ENCODE data around the gene LINC01488.

LINC01488 gene

GRCh38 chr11:69495441-69496201, 14.2 kb downstream of the LINC01488 start:
- no peak for DNase-seq

GRCh38 chr11:69496202-69496557, 14.7 kb downstream of the LINC01488 start:
- DNase-seq, result no peak

DNA sequence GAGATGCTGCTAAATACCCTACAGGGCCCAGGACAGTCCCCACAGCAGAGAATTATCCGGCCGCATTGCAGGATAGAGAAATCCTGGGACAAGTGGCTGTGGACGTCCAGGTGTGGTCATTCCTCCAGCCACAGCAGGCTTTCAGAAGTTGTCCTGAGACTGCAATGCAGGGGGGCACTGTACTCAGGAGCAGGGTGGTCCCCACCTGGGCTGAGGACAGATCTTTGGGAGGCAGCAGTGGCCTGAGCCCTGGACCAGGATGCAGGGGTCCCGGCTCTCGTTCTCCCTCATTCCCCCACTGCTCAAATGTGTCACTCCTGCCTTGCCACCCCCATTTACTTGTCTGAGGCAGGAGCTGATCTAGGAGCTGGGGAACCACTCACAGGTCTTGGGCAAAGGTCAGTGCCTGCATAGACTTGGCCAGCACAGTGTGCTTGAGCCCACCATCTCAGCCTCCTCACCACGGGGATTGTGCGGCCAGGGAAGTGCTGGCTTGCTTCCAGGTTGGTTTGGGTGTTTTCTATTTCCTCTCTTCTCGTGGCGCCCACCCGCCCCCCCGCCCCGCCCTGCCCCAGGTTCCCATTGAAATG, 15.3 kb downstream of the LINC01488 start:
- no peak for DNase-seq

DNA sequence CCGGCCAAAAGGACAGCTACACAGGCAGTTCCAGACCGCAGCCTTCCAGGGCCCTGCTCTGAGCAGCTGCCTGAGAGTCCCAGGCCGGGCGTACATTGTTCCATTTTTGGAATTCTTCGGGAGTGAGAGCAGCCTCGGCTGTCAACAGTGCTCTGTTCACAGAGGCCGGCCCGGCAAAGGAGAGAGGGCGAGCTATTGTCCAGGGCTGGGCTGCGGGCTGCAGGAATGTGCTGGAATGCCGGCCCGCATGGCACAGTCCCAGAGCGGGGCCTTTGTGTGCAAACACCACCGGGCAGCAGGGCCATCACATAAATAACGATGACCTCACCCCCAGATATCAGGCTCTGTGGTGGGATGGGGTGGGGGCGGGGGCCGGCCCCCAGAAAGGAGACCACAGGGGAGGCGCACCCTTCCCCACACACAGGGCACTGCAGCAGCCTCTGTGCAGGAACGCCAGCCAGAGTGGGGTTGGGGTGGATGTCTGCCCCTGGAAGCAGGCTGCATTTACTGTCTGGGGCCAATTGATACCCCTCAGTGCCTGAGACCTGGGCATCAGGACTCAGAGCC, 15.8 kb downstream of the LINC01488 start:
- DNase-seq, result no peak

- DNase-seq, result no peak
Observed at GRCh38 chr11:69498614-69499175, 17.2 kb downstream of the LINC01488 start.

DNA sequence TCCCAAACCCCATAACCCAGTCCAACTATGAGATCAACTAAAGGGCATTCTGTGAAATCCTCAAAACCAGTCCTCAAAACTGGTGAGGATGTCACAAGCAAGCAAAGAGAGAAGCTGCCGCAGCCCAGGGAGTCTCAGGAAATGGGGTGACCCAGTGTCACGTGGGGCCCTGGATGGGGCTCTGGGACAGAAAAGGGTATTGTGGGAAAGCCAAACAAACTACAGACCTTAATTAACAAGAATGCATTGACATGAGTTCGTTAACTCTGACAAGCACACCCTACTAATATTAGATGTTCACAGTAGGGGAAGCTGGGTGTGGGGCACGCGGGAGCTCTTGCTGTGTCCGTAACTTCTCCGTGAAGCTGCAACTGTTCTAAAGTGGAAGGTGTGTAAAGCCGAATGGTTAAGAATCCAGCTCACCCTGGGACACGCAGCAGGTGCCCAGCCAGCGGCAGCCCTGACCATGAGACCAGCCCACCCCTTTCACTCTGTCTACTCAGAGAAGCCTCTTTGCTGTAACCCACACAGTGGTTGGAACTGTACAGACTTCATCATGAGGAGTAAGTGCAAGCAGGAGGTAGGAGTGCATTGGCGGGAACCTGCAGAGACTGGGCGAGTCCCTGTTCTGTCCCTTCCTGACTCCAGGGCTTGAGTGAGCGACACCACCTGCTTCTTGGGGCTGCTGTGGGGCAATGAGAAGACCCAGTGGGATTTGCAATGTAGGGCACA, 17.9 kb downstream of the LINC01488 start:
- DNase-seq, result no peak

DNA sequence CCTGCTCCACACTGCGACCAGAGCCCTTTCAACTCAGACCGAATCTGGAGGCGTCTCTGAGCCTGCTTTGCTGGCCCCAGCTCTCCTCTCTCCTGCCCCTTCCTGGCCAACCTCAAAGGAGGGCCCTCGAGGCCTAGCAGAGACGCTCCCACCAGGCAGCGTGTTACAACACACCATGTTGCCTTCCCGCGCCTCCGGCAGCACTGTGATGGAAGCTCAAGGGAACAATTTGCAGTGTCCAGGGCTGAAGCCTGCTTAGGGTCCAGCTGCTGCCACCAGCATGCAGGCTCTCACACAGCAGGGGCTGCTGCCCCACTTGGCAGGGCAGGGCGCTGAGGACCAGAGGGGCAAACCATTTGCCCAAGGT, 18.4 kb downstream of the LINC01488 start:
- DNase-seq, result no peak

GRCh38 chr11:69500285-69501120, 19.0 kb downstream of the LINC01488 start:
- DNase-seq, result no peak

DNA sequence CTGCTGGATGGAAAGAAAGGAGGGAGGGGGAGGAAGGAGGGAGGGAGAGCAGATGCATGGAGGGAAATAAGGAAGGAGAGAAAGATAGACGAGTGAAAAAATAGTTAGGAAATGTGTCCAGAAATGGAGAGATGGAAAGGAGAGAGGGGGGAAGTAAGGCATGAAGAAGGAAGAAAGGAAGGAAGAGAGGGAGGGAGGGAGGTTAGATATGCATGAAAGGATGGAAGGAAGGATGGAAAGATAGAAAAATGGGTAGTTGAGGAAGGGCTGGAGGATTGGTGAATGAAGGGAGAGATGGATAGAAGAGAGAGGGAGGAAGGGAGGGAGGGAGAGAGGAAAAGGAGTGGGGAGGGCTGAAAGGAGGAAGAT, 19.6 kb downstream of the LINC01488 start:
- DNase-seq, result no peak

DNA sequence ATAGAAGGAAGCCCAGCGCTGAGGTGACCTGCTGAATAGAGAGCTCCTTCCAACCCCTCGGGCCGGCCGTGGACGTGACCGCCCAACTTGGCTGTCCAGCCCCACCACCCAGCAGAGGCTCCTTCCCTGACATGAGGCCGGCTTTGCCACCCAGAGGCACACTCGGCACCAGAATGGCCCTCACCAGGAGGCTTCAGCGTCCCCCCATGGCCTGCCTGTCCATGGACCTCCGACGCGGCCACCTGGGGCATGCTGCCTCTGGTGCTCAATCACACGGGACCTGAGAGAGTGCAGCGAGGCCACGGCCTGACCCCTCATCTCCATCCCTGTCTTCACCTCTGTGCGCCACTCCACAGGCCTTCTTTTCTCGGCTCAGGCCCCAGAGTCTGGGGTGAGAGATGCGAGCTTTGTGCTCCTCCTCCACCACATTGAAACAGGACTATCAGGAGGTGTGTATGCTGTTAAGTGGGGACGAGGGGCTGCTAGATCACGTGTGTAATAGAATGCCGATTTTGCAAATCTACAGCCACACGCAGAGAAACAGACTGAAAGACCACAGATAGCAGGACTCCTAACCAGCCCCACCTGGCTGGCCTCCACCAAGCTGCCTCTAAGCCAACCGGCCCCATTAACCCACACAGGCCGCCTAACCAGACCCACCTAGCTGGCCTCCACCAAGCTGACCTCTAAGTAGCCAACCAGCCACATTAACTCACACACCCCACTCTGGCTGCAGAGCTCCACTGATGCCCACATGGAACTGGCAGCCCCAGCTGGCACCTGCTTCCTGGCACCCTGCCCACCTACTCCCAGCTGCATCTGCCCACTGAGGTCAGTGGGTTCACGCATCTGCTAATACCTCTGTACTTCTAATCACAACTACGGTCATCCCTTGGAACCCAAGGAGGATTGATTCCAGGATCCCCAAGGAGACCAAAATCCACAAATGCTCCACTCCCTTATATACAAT, 20.7 kb downstream of the LINC01488 start:
- no peak for DNase-seq

GRCh38 chr11:69504127-69504526, 22.7 kb downstream of the LINC01488 start:
- no peak for DNase-seq

DNA sequence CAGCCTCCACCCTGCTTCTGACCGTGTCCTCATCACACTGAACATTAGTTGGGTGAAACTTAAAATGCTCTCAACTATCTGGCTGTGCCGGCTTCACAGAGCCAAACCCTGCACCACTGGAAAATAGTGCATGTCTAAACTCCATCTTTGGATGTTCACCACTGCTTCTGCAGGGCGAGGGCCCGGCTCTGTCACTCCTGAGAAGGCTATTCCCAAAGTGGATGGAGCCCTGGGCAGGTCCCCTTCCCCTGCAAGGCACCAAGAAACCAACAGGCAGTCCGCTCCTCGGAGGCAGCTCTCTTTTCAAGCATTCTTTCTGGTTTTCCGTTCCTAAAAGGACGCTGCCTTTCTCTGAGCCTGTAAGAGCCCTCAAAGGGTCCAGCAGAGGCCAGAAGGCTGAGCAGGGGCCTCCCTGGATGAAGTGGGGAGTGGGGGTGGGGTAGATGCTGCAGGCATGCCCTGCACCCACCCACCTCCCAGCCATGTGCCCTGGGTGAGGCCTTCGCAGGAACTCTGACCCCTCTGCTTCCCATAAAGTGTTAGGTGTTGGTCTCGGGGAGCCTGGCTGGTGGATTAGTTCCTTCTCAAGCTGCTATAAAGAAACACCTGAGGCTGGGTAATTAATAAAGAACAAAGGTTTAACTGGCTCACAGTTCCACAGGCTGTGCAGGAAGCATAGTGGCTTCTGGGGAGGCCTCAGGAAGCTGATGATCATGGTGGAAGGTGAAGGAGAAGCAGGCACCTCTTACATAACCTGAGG, 23.3 kb downstream of the LINC01488 start:
- DNase-seq, result no peak

- DNase-seq, result no peak
Observed at GRCh38 chr11:69508974-69509373, 27.5 kb downstream of the LINC01488 start.

GRCh38 chr11:69509381-69509780, 27.9 kb downstream of the LINC01488 start:
- DNase-seq, result no peak

DNA sequence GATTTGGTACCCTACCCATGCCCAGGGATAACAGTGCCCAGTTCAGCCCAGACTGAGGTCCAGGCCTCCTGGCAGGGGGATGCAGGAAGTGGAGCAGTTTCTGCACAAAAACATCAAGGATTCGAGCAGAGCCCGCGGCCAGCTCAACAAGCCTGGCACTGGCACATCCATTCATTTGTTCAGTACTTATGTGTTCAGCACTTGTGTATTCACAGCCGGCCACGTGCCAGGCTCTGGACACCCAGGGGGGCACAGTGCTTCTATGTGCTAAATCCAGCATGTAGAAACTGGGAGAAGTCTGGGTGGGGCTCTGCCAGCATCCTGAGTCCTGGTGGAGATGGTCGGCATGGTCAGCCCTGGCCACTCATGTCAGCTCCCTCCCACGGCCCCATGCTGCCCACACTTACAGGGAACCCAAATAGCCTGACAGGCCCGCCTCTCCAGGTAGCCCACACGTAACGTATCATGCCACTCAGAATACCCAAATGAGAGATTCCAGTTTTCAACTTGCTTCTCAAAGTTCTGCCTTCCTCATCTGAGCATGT, 28.5 kb downstream of the LINC01488 start:
- no peak for DNase-seq

DNA sequence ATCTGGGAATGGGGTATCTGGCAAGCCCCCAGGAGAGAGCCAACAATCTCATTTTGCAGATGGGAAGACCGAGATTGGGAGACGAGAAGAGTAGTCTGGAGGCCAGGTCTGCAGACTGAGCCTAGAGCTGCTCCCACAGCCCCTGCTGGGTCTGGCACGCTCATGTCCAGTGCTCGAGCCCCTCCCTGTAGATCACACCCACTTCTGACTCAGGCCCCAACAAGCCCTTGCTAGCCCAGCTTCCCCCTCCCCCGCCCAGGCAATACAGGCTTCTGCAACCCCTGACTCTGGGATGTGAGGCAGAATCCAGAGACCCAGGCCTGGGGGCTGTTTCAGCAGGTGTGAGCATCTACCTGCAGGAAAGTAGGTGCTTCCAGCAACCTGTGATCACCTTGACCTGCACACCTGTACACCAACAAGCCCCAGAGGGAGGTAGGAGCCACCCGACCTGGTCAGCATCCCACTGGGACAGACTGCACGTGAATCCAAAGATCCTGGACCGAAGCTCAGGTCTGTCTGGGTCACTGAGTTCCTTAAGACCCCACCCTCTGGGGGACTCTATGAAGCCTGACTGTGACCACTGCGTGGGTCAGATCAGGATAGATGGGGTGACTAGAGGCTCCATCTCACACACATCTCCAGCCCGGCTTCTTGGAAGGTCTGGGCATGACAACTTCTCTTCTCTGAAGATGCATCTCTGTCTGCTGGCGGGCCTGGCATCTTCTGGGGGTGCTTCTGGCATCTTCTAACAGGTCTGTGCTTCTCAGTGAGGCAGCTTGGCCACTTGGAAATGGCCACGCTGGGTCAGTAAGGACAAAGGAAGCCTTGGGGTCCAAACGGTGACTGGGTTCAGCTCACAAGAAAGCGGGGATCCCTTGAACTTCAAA, 29.3 kb downstream of the LINC01488 start:
- DNase-seq, result no peak

- DNase-seq, result no peak
Observed at GRCh38 chr11:69511358-69512055, 30.0 kb downstream of the LINC01488 start.

DNA sequence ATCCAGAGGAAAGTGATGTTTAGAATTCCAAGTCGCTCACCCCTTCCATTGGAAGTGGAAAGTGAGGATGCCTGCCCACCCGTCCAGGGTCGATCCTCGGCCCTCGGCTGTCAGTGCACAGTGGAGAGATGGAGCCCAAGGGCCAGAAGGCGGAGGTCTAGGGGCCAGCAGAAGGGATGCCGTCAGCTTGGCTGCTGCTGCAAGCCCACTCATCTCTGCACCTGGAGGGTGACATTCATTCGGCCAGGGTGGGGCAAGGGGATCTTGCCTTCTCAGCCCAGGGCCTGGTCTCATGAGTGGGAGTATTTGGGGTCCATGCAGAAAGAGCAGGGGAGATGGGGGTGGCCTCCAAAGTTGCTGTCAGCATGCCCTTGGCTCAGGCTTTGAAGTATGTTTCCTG, 30.7 kb downstream of the LINC01488 start:
- no peak for DNase-seq

DNA sequence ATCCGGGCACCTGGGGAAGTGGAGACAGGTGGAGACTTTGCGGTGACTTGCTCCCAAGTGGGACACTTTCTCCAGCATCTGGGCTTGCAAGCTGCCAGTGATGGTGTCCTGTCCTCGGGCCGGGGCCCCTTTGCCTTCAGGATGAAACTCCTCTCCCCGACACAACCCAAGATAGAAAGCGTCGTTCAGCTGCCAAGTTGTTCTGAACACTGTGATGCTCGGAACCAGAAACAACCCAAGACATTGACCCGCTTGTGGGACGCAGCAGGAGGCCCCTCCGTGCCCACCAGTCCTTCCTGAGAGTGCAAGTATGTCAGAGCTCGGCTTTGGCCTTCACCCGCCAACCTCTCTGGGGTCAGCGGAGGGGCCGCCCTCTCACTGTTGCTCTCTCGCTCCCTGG, 31.3 kb downstream of the LINC01488 start:
- DNase-seq, result no peak

Measured in SIG-M5 (cell line).